GM12873 (cell line): ENCODE data around the gene CLC.

Experiments used
- CTCF ChIP-seq: IDR thresholded peaks from 2 replicates; pipeline ENCODE4 v1.5.1; 2012; ENCODE audit warnings: low read depth, mild to moderate bottlenecking, moderate library complexity, low read length, control low read depth; ENCODE audit not compliant: insufficient read depth; ENCODE audit errors: missing control alignments

CLC gene

GRCh38 chr19:39737891-39738290, at the start of gene CLC:
Gene CLC, minus strand, starts transcription at chr19:39738029. Its CDS starts 77 bp downstream, at chr19:39737952.
- no peak for TF ChIP-seq CTCF

- no peak for TF ChIP-seq CTCF
Observed at GRCh38 chr19:39780894-39781293, 43.1 kb upstream of the CLC start.

GRCh38 chr19:39778763-39779162, 40.9 kb upstream of the CLC start, which contains the start of gene LEUTX:
Gene LEUTX, plus strand, starts transcription at chr19:39778854. Its CDS starts 67 bp downstream, at chr19:39778921.
- no peak for TF ChIP-seq CTCF

GRCh38 chr19:39768786-39769185, 31.0 kb upstream of the CLC start:
- TF ChIP-seq CTCF = no peak

- TF ChIP-seq CTCF = no peak
Observed at GRCh38 chr19:39768334-39768733, 30.5 kb upstream of the CLC start.

GRCh38 chr19:39765091-39766076, 27.6 kb upstream of the CLC start:
- TF ChIP-seq CTCF = peak; percentile 74

GRCh38 chr19:39759457-39760184, 21.8 kb upstream of the CLC start:
- no peak for TF ChIP-seq CTCF
